Breast epithelium (tissue), 4 donors: ENCODE data around the gene WRNIP1. TPM values are rescaled to one million over a fixed set of nuclear protein-coding genes. Genes with fewer than 3 reads are reported as not detected.

Experiments
- DNase-seq, 2 donors: peaks; one replicate each; pipeline ENCODE4 v3.0.0-alpha.2; 2019; ENCODE audit warnings: low spot score in 2 of 2
- H3K27ac ChIP-seq, 2 donors: fragments of 200-600 bp; sonication (generic) in 1 of 2; one replicate each; pipeline ENCODE4 v1.5.1; 2016 to 2019; ENCODE audit warnings: mild to moderate bottlenecking in 1 of 2
- H3K27me3 ChIP-seq, 2 donors: fragments of 200-600 bp; sonication (generic) in 1 of 2; one replicate each; pipeline versions ENCODE4 v1.5.1 to v1.6.0; 2017 to 2019; ENCODE audit warnings: control low read depth in 1 of 2, mild to moderate bottlenecking in 1 of 2
- H3K36me3 ChIP-seq: fragments of 200-600 bp; one replicate; pipeline ENCODE4 v1.5.1; 2019
- H3K4me1 ChIP-seq, 2 donors: fragments of 200-600 bp; sonication (generic); one replicate each; pipeline ENCODE4 v1.5.1; 2016 to 2019; ENCODE audit warnings: control low read depth in 1 of 2
- H3K4me3 ChIP-seq, 3 donors: fragments of 200-600 bp; sonication (generic); 1 replicate in 2 of 3; 2 replicates in 1 of 3; pipeline ENCODE4 v1.5.1; 2016 to 2019; ENCODE audit warnings: mild to moderate bottlenecking in 3 of 3, moderate library complexity in 2 of 3
- H3K9me3 ChIP-seq, 2 donors: fragments of 200-600 bp; sonication (generic) in 1 of 2; one replicate each; pipeline ENCODE4 v1.5.1; 2016 to 2019; ENCODE audit warnings: control low read depth in 1 of 2
- POLR2A ChIP-seq: fragments of 450-650 bp; IDR thresholded peaks from one replicate; pipeline ENCODE4 v1.6.1; 2016; ENCODE audit warnings: antibody characterized with exemption, mild to moderate bottlenecking, moderate library complexity
- POLR2AphosphoS5 ChIP-seq, 3 donors: sonication (generic); formaldehyde crosslinking; IDR thresholded peaks; one replicate each; pipeline ENCODE4 v1.6.1; 2017; ENCODE audit warnings: antibody characterized with exemption in 3 of 3
- intact Hi-C: fragments of 100-400 bp; cut with DNase I; formaldehyde crosslinking; loops from one replicate; pipeline ENCODE4 v1.15.1; 2023; ENCODE audit warnings: low total_unique reads
- total RNA-seq, 3 donors: library from RNA; depleted of rRNA; stranded (reverse); fragments of >200 nt; gene quantifications; one replicate each; pipeline ENCODE4 v1.1.0, GENCODE V29; 2016
- TF ChIP-seq, protein P1 (sequence below), 3 donors: fragments of 450-650 bp; IDR thresholded peaks; one replicate each; pipeline ENCODE4 v1.5.1; 2016 to 2017; ENCODE audit warnings: antibody characterized with exemption in 3 of 3, mild to moderate bottlenecking in 3 of 3, moderate library complexity in 3 of 3

The WRNIP1 gene
- total RNA-seq, 3 donors from 2014 or later, result 40.6 to 62.3 (median 59.3) TPM

DNA sequence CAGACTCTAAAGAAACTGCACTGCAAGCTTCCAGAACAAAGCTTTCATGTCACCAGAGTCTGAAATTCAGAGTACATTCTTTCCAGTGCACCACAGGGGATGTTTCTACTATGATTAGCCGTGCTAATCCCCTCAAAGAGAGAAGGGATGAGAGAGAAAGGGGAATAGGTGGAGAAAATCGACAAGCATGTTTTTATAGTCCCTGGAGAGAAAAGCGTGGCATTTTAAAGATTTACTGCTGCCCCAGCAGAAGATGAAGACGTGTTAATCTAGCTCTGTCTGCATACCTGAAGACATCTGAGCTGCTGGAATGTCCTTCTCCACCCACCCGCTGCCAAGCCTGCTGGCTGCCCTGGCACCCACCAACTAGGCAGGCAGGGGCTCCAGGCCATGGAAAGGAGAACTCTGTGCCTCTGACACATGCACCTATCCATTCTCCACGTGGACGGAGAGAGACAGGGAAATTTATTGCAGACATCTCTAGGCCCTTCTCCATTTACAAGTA lies 18.6 kb upstream of the WRNIP1 start:
- Histone ChIP-seq H3K4me1 (peaks cover 0 to 5% of the 10 kb centered on the region in 2 donors), H3K4me3 (no peak overlapping the region), H3K36me3 (no peaks in the 10 kb centered on the region), H3K9me3 (no peaks in the 10 kb centered on the region), H3K27me3 (no peaks in the 10 kb centered on the region), H3K27ac (no peak overlapping the region)
- intact Hi-C loops, result no loop called here
- no peak for DNase-seq
- TF ChIP-seq POLR2AphosphoS5 (IDR thresholded peaks at IDR 0.05) (no peak), POLR2A (no peak)
- TF ChIP-seq, protein P1, sequence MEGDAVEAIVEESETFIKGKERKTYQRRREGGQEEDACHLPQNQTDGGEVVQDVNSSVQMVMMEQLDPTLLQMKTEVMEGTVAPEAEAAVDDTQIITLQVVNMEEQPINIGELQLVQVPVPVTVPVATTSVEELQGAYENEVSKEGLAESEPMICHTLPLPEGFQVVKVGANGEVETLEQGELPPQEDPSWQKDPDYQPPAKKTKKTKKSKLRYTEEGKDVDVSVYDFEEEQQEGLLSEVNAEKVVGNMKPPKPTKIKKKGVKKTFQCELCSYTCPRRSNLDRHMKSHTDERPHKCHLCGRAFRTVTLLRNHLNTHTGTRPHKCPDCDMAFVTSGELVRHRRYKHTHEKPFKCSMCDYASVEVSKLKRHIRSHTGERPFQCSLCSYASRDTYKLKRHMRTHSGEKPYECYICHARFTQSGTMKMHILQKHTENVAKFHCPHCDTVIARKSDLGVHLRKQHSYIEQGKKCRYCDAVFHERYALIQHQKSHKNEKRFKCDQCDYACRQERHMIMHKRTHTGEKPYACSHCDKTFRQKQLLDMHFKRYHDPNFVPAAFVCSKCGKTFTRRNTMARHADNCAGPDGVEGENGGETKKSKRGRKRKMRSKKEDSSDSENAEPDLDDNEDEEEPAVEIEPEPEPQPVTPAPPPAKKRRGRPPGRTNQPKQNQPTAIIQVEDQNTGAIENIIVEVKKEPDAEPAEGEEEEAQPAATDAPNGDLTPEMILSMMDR (IDR thresholded peaks at IDR 0.05), result no peak

DNA sequence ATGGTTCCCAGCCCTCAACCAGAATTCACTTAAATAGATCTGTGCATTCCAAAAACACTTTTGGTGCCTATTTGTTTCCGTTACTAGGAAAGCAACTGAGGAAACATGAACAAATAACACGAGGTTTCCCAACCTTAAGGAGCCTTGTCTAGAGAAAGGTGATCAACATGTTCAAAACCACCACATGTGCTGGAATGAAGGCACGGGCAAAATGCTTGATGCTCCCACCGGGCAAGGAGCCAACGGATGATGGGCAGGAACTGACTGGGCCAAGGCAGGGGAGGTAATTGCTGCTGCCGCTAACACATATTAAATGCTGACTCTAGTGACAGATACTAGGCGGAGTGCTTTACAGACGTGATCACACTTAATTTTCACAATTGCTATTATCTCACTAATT lies 17.0 kb upstream of the WRNIP1 start:
- Histone ChIP-seq H3K27ac (no peak overlapping the region), H3K4me3 (no peak overlapping the region), H3K4me1 (peaks cover 0 to 5% of the 10 kb centered on the region in 2 donors), H3K9me3 (no peaks in the 10 kb centered on the region), H3K27me3 (no peaks in the 10 kb centered on the region), H3K36me3 (no peaks in the 10 kb centered on the region)
- no peak for TF ChIP-seq POLR2AphosphoS5 (IDR thresholded peaks at IDR 0.05)
- DNase-seq, result no peak
- intact Hi-C loops, result no loop called here

DNA sequence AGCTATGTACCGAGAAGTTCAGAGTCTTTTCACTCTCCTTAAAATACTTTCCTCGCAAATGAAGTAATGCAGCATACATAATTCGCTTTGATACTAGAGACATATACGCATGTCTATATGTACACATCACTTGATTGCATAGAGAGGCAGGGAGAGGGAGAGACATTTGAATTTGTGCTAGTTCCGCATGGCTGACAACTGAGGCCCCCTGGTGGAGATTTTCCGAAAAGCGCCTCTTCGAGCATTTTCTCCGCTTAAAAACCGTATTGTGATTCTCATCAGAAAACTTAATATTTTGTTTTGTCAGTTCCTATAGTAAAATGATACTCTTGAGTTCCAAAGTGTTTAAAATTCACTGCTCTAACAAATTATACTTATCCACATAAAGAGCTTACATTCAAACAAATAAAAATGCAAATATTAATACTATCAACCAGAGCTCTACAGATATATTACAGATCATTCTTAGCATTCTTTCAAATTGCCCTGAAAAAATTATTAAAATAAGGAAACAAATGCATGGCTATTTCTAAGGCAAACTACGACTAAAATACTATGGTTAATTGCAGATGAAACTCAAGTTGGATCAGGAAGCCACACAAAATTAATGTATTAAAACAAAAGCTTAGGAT lies 15.1 kb upstream of the WRNIP1 start:
- intact Hi-C loops, result no loop called here
- Histone ChIP-seq H3K4me3 (peak overlapping the region in 1 of 3 donors; percentile 33), H3K27ac (no peak overlapping the region), H3K27me3 (no peaks in the 10 kb centered on the region), H3K4me1 (no peaks in the 10 kb centered on the region), H3K36me3 (no peaks in the 10 kb centered on the region), H3K9me3 (no peaks in the 10 kb centered on the region)
- TF ChIP-seq, protein P1 (IDR thresholded peaks at IDR 0.05), result peak; percentile 61 to 74 (median 62)
- TF ChIP-seq POLR2A, result no peak
- no peak for DNase-seq

DNA sequence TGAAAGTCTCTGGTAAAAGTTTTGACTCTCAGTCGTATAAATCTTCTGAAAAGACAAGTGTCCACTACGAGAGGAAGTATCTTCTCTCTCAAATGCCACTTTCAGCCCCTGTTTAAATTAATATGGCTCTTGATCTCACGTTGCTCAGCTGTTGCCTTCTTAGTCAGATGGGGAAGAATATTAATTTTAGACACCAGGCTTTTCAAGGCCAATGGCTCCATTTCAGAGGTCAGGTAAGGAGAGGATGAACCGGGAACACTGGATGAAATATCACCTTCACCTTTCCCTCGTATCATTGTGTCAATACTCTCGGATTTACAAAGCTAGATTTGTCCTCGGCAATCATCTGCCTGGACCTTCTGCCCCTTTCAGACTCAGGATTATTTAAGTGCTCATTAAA lies 14.4 kb upstream of the WRNIP1 start, which contains the start of gene MYLK4:
Gene MYLK4, minus strand, starts transcription at position 91 of the 400 bp plus-strand sequence. CDS start 1,628 bp downstream, outside the sequence.
- Histone ChIP-seq H3K36me3 (no peaks in the 10 kb centered on the region), H3K4me3 (peak within 1 kb of the TSS in 1 of 3 donors; percentile 33), H3K9me3 (no peaks in the 10 kb centered on the region), H3K27ac (no peak within 1 kb of the TSS), H3K4me1 (no peaks in the 10 kb centered on the region), H3K27me3 (no peaks in the 10 kb centered on the region)
- intact Hi-C loops, result no loop called here
- TF ChIP-seq, protein P1 (IDR thresholded peaks at IDR 0.05), result no peak
- no peak for TF ChIP-seq POLR2AphosphoS5 (IDR thresholded peaks at IDR 0.05)
- no peak for TF ChIP-seq POLR2A
- DNase-seq, result no peak

DNA sequence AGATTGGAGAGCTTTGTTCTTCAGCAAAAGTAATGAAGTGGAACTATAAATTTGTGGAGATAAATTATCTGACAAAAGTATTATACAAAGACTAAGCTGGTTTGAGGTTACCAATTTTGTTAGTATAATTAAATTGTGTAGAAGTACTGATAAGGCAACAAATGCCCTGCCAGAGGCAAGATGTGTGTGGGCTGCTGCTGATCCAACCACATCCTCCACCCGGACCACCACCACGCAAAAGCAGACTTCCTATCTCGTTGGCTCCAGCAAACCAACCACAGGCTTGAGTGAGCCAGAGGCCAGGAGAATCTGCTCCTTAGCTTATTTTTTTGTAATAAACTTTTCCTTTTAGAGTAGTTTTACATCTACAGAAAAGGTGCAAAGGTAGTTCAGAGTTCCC lies 13.3 kb upstream of the WRNIP1 start:
- Histone ChIP-seq H3K4me1 (no peaks in the 10 kb centered on the region), H3K9me3 (no peaks in the 10 kb centered on the region), H3K4me3 (no peak overlapping the region), H3K27ac (no peak overlapping the region), H3K27me3 (no peaks in the 10 kb centered on the region), H3K36me3 (no peaks in the 10 kb centered on the region)
- no peak for TF ChIP-seq POLR2A
- TF ChIP-seq POLR2AphosphoS5 (IDR thresholded peaks at IDR 0.05), result no peak
- TF ChIP-seq, protein P1 (IDR thresholded peaks at IDR 0.05), result no peak
- DNase-seq, result no peak
- intact Hi-C loops, result no loop called here
